Measurements from ENCODE around the gene CLDN5. TPM values are rescaled to one million over a fixed set of nuclear protein-coding genes. Genes with fewer than 3 reads are reported as not detected.
A peak's percentile ranks its signal among the peaks of the same experiment; 100 is the strongest.

CLDN5 gene
- polyA plus RNA-seq, 1 donor from 2014 or later: 0.66 TPM

DNA sequence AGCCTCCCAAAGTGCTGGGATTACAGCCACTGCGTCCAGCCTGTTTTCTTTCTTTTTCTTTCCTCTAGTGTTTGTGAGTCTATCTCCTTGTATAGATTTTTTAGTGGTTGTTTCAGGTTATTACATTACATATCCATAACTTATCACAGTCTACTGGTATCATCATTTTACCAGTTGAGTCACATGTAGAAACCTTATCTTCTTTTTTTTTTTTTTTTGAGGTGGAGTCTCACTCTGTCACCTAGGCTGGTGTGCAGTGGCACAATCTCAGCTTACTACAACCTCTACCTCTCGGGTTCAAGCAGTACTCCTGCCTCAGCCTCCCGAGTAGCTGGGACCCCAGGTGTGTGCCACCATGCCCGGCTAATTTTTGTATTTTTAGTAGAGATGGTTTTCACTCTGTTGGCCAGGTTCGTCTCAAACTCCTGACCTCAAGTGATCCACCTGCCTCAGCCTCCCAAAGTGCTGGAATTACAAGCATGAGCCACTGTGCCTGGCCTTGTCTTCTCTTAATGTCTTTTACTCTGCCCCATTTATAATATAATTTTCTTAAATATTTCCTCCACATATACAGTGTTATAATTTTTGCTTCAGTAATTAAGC is 33.5 kb downstream of the CLDN5 start:
- Histone ChIP-seq H3K9me2 (ENCODE audit: insufficient read depth, low read length) (no peaks in the 10 kb centered on the region), H3K9ac (ENCODE audit: low read length) (no peak overlapping the region), H3K36me3 (ENCODE audit: insufficient read depth, low read length) (no peaks in the 10 kb centered on the region), H3K27ac (ENCODE audit: low read length) (no peak overlapping the region), H3F3A (ENCODE audit: insufficient read depth, low read length, poor library complexity, severe bottlenecking) (no peaks in the 10 kb centered on the region), H3K27me3 (ENCODE audit: insufficient read depth, low read depth, low read length) (no peaks in the 10 kb centered on the region), H3K4me3 (ENCODE audit: low read length) (no peak overlapping the region), H3K79me2 (replicated peaks; ENCODE audit: insufficient read depth, low read length) (no peaks in the 10 kb centered on the region), H2AFZ (ENCODE audit: low read depth, low read length) (no peak overlapping the region), H3K9me3 (ENCODE audit: low read length) (no peaks in the 10 kb centered on the region), H4K20me1 (ENCODE audit: insufficient read depth) (no peaks in the 10 kb centered on the region), H3K4me2 (ENCODE audit: low read length) (no peak overlapping the region)
- no peak for TF ChIP-seq TAF1 (IDR thresholded peaks at IDR 0.05; ENCODE audit: low read depth)
- TF ChIP-seq SMC3 (conservative IDR thresholded peaks at IDR 0.05; ENCODE audit: poor library complexity): no peak
- no peak for TF ChIP-seq EZH2 (IDR thresholded peaks at IDR 0.05; ENCODE audit: borderline replicate concordance, insufficient read depth, low read length, poor library complexity, severe bottlenecking)
- TF ChIP-seq MXI1 (conservative IDR thresholded peaks at IDR 0.05; ENCODE audit: poor library complexity, severe bottlenecking): no peak
- TF ChIP-seq, protein P1, sequence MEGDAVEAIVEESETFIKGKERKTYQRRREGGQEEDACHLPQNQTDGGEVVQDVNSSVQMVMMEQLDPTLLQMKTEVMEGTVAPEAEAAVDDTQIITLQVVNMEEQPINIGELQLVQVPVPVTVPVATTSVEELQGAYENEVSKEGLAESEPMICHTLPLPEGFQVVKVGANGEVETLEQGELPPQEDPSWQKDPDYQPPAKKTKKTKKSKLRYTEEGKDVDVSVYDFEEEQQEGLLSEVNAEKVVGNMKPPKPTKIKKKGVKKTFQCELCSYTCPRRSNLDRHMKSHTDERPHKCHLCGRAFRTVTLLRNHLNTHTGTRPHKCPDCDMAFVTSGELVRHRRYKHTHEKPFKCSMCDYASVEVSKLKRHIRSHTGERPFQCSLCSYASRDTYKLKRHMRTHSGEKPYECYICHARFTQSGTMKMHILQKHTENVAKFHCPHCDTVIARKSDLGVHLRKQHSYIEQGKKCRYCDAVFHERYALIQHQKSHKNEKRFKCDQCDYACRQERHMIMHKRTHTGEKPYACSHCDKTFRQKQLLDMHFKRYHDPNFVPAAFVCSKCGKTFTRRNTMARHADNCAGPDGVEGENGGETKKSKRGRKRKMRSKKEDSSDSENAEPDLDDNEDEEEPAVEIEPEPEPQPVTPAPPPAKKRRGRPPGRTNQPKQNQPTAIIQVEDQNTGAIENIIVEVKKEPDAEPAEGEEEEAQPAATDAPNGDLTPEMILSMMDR (IDR thresholded peaks at IDR 0.05; ENCODE audit: poor library complexity, severe bottlenecking): no peak
- no peak for TF ChIP-seq RAD21 (conservative IDR thresholded peaks at IDR 0.05)
- TF ChIP-seq EP300 (conservative IDR thresholded peaks at IDR 0.05; ENCODE audit: poor library complexity, severe bottlenecking): no peak
- TF ChIP-seq, protein P2, sequence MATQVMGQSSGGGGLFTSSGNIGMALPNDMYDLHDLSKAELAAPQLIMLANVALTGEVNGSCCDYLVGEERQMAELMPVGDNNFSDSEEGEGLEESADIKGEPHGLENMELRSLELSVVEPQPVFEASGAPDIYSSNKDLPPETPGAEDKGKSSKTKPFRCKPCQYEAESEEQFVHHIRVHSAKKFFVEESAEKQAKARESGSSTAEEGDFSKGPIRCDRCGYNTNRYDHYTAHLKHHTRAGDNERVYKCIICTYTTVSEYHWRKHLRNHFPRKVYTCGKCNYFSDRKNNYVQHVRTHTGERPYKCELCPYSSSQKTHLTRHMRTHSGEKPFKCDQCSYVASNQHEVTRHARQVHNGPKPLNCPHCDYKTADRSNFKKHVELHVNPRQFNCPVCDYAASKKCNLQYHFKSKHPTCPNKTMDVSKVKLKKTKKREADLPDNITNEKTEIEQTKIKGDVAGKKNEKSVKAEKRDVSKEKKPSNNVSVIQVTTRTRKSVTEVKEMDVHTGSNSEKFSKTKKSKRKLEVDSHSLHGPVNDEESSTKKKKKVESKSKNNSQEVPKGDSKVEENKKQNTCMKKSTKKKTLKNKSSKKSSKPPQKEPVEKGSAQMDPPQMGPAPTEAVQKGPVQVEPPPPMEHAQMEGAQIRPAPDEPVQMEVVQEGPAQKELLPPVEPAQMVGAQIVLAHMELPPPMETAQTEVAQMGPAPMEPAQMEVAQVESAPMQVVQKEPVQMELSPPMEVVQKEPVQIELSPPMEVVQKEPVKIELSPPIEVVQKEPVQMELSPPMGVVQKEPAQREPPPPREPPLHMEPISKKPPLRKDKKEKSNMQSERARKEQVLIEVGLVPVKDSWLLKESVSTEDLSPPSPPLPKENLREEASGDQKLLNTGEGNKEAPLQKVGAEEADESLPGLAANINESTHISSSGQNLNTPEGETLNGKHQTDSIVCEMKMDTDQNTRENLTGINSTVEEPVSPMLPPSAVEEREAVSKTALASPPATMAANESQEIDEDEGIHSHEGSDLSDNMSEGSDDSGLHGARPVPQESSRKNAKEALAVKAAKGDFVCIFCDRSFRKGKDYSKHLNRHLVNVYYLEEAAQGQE (IDR thresholded peaks at IDR 0.05; ENCODE audit: borderline replicate concordance): no peak
- TF ChIP-seq POLR2AphosphoS5 (IDR thresholded peaks at IDR 0.05): no peak

DNA sequence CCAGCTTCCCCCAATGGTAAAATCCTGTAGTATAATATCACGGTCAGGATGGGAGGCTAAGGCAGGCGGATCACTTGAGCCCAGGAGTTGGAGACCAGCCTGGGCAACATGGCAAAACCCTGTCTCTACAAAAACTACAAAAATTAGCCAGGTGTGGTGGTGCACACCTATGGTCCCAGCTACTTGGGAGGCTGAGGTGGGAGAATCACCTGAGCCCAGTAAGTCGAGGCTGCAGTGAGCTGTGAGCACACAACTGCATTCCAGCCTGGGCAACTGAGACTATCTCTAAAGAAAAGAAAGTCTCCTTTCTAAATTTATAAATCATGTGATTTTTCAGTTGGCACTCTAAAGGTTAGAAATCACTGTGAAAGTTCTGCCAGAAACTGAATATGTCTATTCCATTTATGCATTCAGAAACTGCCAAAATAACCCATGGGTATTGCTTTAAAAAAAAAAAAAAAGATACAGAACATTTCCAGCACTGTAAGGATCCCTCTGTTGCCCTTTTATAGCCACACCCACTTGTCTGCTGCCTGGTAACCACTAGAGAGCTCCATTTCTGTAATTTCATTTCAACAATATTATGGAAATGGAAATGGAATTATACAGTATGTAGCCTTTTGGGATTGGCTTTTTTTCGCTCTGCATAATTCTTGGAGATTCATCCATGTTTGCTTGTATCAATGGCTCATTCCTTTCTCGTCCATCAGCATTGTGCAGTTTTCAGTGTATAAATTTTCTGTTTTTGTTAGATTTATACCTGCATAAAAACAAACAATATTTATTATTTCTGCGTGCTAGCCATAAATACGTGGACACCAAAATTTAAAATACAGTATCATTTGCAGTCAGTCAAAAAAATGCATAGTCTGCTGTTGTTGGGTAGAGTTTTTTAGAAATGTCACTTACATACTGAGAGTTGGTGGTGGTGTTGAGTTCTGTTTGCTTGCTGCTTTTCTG is 35.0 kb downstream of the CLDN5 start:
- Histone ChIP-seq H3K9me3 (ENCODE audit: low read length) (no peaks in the 10 kb centered on the region), H3K79me2 (replicated peaks; ENCODE audit: insufficient read depth, low read length) (no peaks in the 10 kb centered on the region), H3K27me3 (ENCODE audit: insufficient read depth, low read depth, low read length) (no peaks in the 10 kb centered on the region), H3K36me3 (ENCODE audit: insufficient read depth, low read length) (no peaks in the 10 kb centered on the region), H3K9ac (ENCODE audit: low read length) (no peak overlapping the region), H3K4me2 (ENCODE audit: low read length) (no peak overlapping the region), H3K9me2 (ENCODE audit: insufficient read depth, low read length) (no peaks in the 10 kb centered on the region), H3K27ac (ENCODE audit: low read length) (no peak overlapping the region), H4K20me1 (ENCODE audit: insufficient read depth) (no peaks in the 10 kb centered on the region), H2AFZ (ENCODE audit: low read depth, low read length) (no peak overlapping the region), H3F3A (ENCODE audit: insufficient read depth, low read length, poor library complexity, severe bottlenecking) (no peaks in the 10 kb centered on the region), H3K4me3 (ENCODE audit: low read length) (no peak overlapping the region)
- TF ChIP-seq, protein P1 (IDR thresholded peaks at IDR 0.05; ENCODE audit: poor library complexity, severe bottlenecking): peak; percentile 37
- TF ChIP-seq EP300 (conservative IDR thresholded peaks at IDR 0.05; ENCODE audit: poor library complexity, severe bottlenecking): no peak
- no peak for TF ChIP-seq TAF1 (IDR thresholded peaks at IDR 0.05; ENCODE audit: low read depth)
- TF ChIP-seq SMC3 (conservative IDR thresholded peaks at IDR 0.05; ENCODE audit: poor library complexity): peak; percentile 48
- no peak for TF ChIP-seq MXI1 (conservative IDR thresholded peaks at IDR 0.05; ENCODE audit: poor library complexity, severe bottlenecking)
- TF ChIP-seq, protein P2 (IDR thresholded peaks at IDR 0.05; ENCODE audit: borderline replicate concordance): no peak
- peak; percentile 27 for TF ChIP-seq RAD21 (conservative IDR thresholded peaks at IDR 0.05)
- TF ChIP-seq EZH2 (IDR thresholded peaks at IDR 0.05; ENCODE audit: borderline replicate concordance, insufficient read depth, low read length, poor library complexity, severe bottlenecking): no peak
- no peak for TF ChIP-seq POLR2AphosphoS5 (IDR thresholded peaks at IDR 0.05)
